Right forelimb (tissue), 1 donor: ENCODE results near the gene AGT.
"Not testable (repeated sequence)": the region's sequence is repeated elsewhere in the genome, so short reads cannot be mapped to it uniquely, and the experiment has no call there.

Experiments
- DNase-seq: peaks from one replicate; pipeline ENCODE4 v3.0.0-alpha.2; 2018

Gene AGT

GRCh38 chr1:230743899-230744298 lies 30.0 kb upstream of the AGT start:
- no peak for DNase-seq

- DNase-seq: no peak
Measured at GRCh38 chr1:230739564-230740290, 25.8 kb upstream of the AGT start.

- no peak for DNase-seq
Measured at GRCh38 chr1:230737622-230738262, 23.8 kb upstream of the AGT start.

GRCh38 chr1:230735447-230735846 lies 21.5 kb upstream of the AGT start:
- no peak for DNase-seq

- DNase-seq: no peak
Measured at GRCh38 chr1:230730977-230731376, 17.1 kb upstream of the AGT start.

- DNase-seq: no peak
Measured at GRCh38 chr1:230728710-230729392, 14.9 kb upstream of the AGT start.

- DNase-seq: no peak
Measured at GRCh38 chr1:230725256-230726012, 11.5 kb upstream of the AGT start.

GRCh38 chr1:230721849-230722522 lies 8.1 kb upstream of the AGT start:
- DNase-seq: not testable (repeated sequence)

GRCh38 chr1:230717251-230717650 lies 3.3 kb upstream of the AGT start:
- no peak for DNase-seq

- not testable (repeated sequence) for DNase-seq
Measured at GRCh38 chr1:230716453-230716852, 2.5 kb upstream of the AGT start.

GRCh38 chr1:230715510-230715909 lies 1.6 kb upstream of the AGT start:
- DNase-seq: no peak

- no peak for DNase-seq
Measured at GRCh38 chr1:230713547-230713914, 391 bp downstream of the AGT start.

GRCh38 chr1:230713138-230713537 lies 784 bp downstream of the AGT start:
- no peak for DNase-seq

GRCh38 chr1:230712470-230712942 lies 1.4 kb downstream of the AGT start:
- DNase-seq: no peak

- DNase-seq: no peak
Measured at GRCh38 chr1:230711245-230711644, 2.7 kb downstream of the AGT start.

- DNase-seq: no peak
Measured at GRCh38 chr1:230710543-230710904, 3.4 kb downstream of the AGT start.

- DNase-seq: no peak
Measured at GRCh38 chr1:230709619-230710542, 4.0 kb downstream of the AGT start.

- DNase-seq: no peak
Measured at GRCh38 chr1:230708631-230709580, 5.0 kb downstream of the AGT start.

GRCh38 chr1:230707732-230708630 lies 5.9 kb downstream of the AGT start:
- no peak for DNase-seq
